H1 (cell line): ENCODE results near the gene MOB2. TPM values are rescaled to one million over a fixed set of nuclear protein-coding genes. Genes with fewer than 3 reads are reported as not detected.

ENCODE experiments used
- CTCF ChIA-PET: fragments of 300-600 bp; sonication (Branson Sonifier 250); formaldehyde crosslinking; loops from one replicate; lab custom pipeline; 2021; ENCODE audit not compliant: partially characterized antibody; lab: Charles Lee
- POLR2A ChIA-PET: fragments of 300-600 bp; sonication (Branson Sonifier 250); formaldehyde crosslinking; loops from one replicate; lab custom pipeline; 2021; ENCODE audit warnings: inconsistent platforms; ENCODE audit not compliant: partially characterized antibody; lab: Charles Lee
- DNase-seq, 2 experiments: peaks; one replicate each; pipeline versions ENCODE4 v3.0.0 to v3.0.0-alpha.2; 2010 to 2022; ENCODE audit warnings: low spot score in 2 of 2, low read depth in 1 of 2, mixed read lengths in 1 of 2
- FAIRE-seq: peaks from 2 replicates; lab custom pipeline; 2011; peaks lifted over from hg19 to GRCh38; lab: Jason Lieb, UNC
- H2AFZ ChIP-seq: 2 replicates; pipeline ENCODE4 v1.8.1; 2012; ENCODE audit warnings: low read length, inconsistent platforms
- H2AK5ac ChIP-seq: 2 replicates; pipeline ENCODE4 v1.6.1; 2013; ENCODE audit warnings: low read depth, low read length
- H2BK120ac ChIP-seq: replicated peaks from 2 replicates; pipeline ENCODE3; 2013; ENCODE audit warnings: low read depth, low read length, inconsistent platforms
- H2BK12ac ChIP-seq: 2 replicates; pipeline ENCODE4 v1.6.1; 2013; ENCODE audit warnings: low read depth, low read length
- H2BK15ac ChIP-seq: 2 replicates; pipeline ENCODE4 v1.6.1; 2013; ENCODE audit warnings: low read length
- H2BK20ac ChIP-seq: 2 replicates; pipeline ENCODE4 v1.6.1; 2013; ENCODE audit warnings: low read length
- H2BK5ac ChIP-seq: 2 replicates; pipeline ENCODE4 v1.6.1; 2013; ENCODE audit warnings: low read depth, low read length
- H3K14ac ChIP-seq: 2 replicates; pipeline ENCODE4 v1.6.1; 2013; ENCODE audit warnings: inconsistent platforms; ENCODE audit not compliant: insufficient read length
- H3K18ac ChIP-seq: 2 replicates; pipeline ENCODE4 v1.6.1; 2013; ENCODE audit warnings: low read length; ENCODE audit errors: extremely low read depth
- H3K23ac ChIP-seq: 2 replicates; pipeline ENCODE4 v1.6.1; 2013; ENCODE audit warnings: inconsistent platforms; ENCODE audit not compliant: insufficient read length
- H3K23me2 ChIP-seq: 2 replicates; pipeline ENCODE4 v1.6.1; 2013; ENCODE audit warnings: low read depth, low read length
- H3K27ac ChIP-seq: 2 replicates; pipeline ENCODE4 v1.6.1; 2011; ENCODE audit warnings: low read depth, low read length, inconsistent platforms
- H3K27me3 ChIP-seq, 4 experiments: replicated peaks in 1 of 4; 1 replicate in 1 of 4; 2 replicates in 3 of 4; pipeline versions ENCODE4 v1.6.1 to v1.8.1; 2011 to 2013; ENCODE audit warnings: low read length in 3 of 4, mild to moderate bottlenecking in 3 of 4, inconsistent platforms in 2 of 4, mixed read lengths in 2 of 4, moderate library complexity in 1 of 4; ENCODE audit not compliant: control insufficient read depth in 3 of 4, insufficient read depth in 3 of 4; ENCODE audit errors: extremely low read depth in 1 of 4
- H3K36me3 ChIP-seq, 4 experiments: 2 replicates each; pipeline versions ENCODE4 v1.6.1 to v1.8.1; 2011 to 2013; ENCODE audit warnings: mild to moderate bottlenecking in 4 of 4, low read length in 3 of 4, moderate library complexity in 2 of 4, control low read depth in 1 of 4, inconsistent platforms in 1 of 4; ENCODE audit not compliant: insufficient read depth in 4 of 4, control insufficient read depth in 2 of 4
- H3K4ac ChIP-seq: replicated peaks from 2 replicates; pipeline ENCODE3; 2013; ENCODE audit warnings: low read length, low read depth, mixed read lengths, inconsistent platforms; ENCODE audit not compliant: insufficient read length
- H3K4me1 ChIP-seq, 4 experiments: replicated peaks in 1 of 4; 1 replicate in 1 of 4; 2 replicates in 3 of 4; pipeline versions ENCODE4 v1.6.1 to v1.8.1; 2011 to 2013; ENCODE audit warnings: low read length in 3 of 4, inconsistent platforms in 2 of 4, mixed read lengths in 1 of 4; ENCODE audit not compliant: insufficient read depth in 4 of 4, control insufficient read depth in 3 of 4
- H3K4me2 ChIP-seq, 2 experiments: 2 replicates each; pipeline versions ENCODE4 v1.6.1 to v1.8.1; 2011 to 2013; ENCODE audit warnings: low read depth in 2 of 2, low read length in 2 of 2, control low read depth in 1 of 2, inconsistent platforms in 1 of 2, mild to moderate bottlenecking in 1 of 2; ENCODE audit not compliant: insufficient read depth in 1 of 2
- H3K4me3 ChIP-seq, 4 experiments: fragments of 200-600, 300-600 bp in 1 of 4; sonication (generic), shearing (Covaris generic), sonication (Bioruptor Twin) in 1 of 4; 2 replicates each; pipeline versions ENCODE4 v1.5.1 to v1.8.1; 2011 to 2016; ENCODE audit warnings: low read length in 4 of 4, low read depth in 3 of 4, control low read depth in 2 of 4, inconsistent platforms in 2 of 4, mild to moderate bottlenecking in 2 of 4, mixed read lengths in 1 of 4, moderate library complexity in 1 of 4; ENCODE audit not compliant: insufficient read depth in 2 of 4; ENCODE audit errors: extremely low read depth in 1 of 4
- H3K56ac ChIP-seq: replicated peaks from 2 replicates; pipeline ENCODE3; 2013; ENCODE audit warnings: low read depth, mild to moderate bottlenecking, mixed read lengths, low read length, inconsistent platforms; ENCODE audit not compliant: insufficient read length
- H3K79me1 ChIP-seq: 2 replicates; pipeline ENCODE4 v1.6.1; 2013; ENCODE audit warnings: low read depth, low read length, control low read depth
- H3K79me2 ChIP-seq, 2 experiments: 2 replicates each; pipeline versions ENCODE4 v1.6.1 to v1.8.1; 2012 to 2013; ENCODE audit warnings: low read length in 2 of 2, mild to moderate bottlenecking in 2 of 2, inconsistent platforms in 1 of 2; ENCODE audit not compliant: insufficient read depth in 2 of 2, control insufficient read depth in 1 of 2
- H3K9ac ChIP-seq, 4 experiments: replicated peaks in 1 of 4; 1 replicate in 1 of 4; 2 replicates in 3 of 4; pipeline versions ENCODE4 v1.6.1 to v1.8.1; 2011 to 2013; ENCODE audit warnings: low read depth in 3 of 4, low read length in 3 of 4, control low read depth in 2 of 4, mild to moderate bottlenecking in 2 of 4, moderate library complexity in 2 of 4, inconsistent platforms in 1 of 4; ENCODE audit errors: extremely low read depth in 1 of 4
- H3K9me3 ChIP-seq, 2 experiments: 2 replicates each; pipeline versions ENCODE4 v1.6.1 to v1.8.1; 2012 to 2013; ENCODE audit warnings: mild to moderate bottlenecking in 2 of 2, moderate library complexity in 2 of 2, control low read depth in 1 of 2, inconsistent platforms in 1 of 2, low read depth in 1 of 2, low read length in 1 of 2, mixed read lengths in 1 of 2; ENCODE audit not compliant: insufficient read depth in 2 of 2
- H4K20me1 ChIP-seq, 2 experiments: replicated peaks in 1 of 2; 2 replicates each; pipeline versions ENCODE3 to v1.8.1; 2011 to 2013; ENCODE audit warnings: inconsistent platforms in 2 of 2, low read length in 2 of 2, mild to moderate bottlenecking in 1 of 2; ENCODE audit not compliant: insufficient read depth in 2 of 2, control insufficient read depth in 1 of 2
- H4K5ac ChIP-seq: 2 replicates; pipeline ENCODE4 v1.6.1; 2013; ENCODE audit warnings: low read length, low read depth, mixed read lengths, inconsistent platforms; ENCODE audit not compliant: insufficient read length
- H4K8ac ChIP-seq: 2 replicates; pipeline ENCODE4 v1.8.0; 2013; ENCODE audit warnings: mild to moderate bottlenecking, moderate library complexity, low read length, inconsistent platforms; ENCODE audit not compliant: insufficient read depth; ENCODE audit errors: extremely low read depth
- H4K91ac ChIP-seq: replicated peaks from 2 replicates; pipeline ENCODE3; 2013; ENCODE audit warnings: low read length, mixed read lengths, inconsistent platforms; ENCODE audit not compliant: insufficient read length
- BACH1 ChIP-seq: IDR thresholded peaks from 2 replicates; pipeline ENCODE4 v1.6.1; 2012; ENCODE audit warnings: low read length, improper control_type of control experiment
- CBX8 ChIP-seq: fragments of 300-800, 300-1000 bp; sonication (generic); IDR thresholded peaks from 2 replicates; pipeline ENCODE4 v1.7.1; 2016; ENCODE audit warnings: low read depth, low read length, borderline replicate concordance
- CHD1 ChIP-seq: IDR thresholded peaks from 2 replicates; pipeline ENCODE4 v1.6.1; 2012; ENCODE audit warnings: low read depth, low read length, improper control_type of control experiment
- HDAC2 ChIP-seq, 2 experiments: fragments of 300-600 bp in 1 of 2; sonication (generic) in 1 of 2; IDR thresholded peaks; 2 replicates each; pipeline ENCODE4 v1.6.1; 2011 to 2012; ENCODE audit warnings: low read depth in 2 of 2, low read length in 2 of 2, mild to moderate bottlenecking in 2 of 2, moderate library complexity in 2 of 2, borderline replicate concordance in 1 of 2, inconsistent platforms in 1 of 2
- HDAC6 ChIP-seq: IDR thresholded peaks from one replicate; pipeline ENCODE4 v1.7.1; 2012; ENCODE audit warnings: low read depth, mild to moderate bottlenecking, inconsistent platforms, low read length, moderate library complexity
- MAFK ChIP-seq: IDR thresholded peaks from 2 replicates; pipeline ENCODE4 v1.6.1; 2012; ENCODE audit warnings: low read depth, mild to moderate bottlenecking, improper control_type of control experiment, low read length
- MAX ChIP-seq: IDR thresholded peaks from 2 replicates; pipeline ENCODE4 v1.6.1; 2012; ENCODE audit warnings: inconsistent platforms
- SIN3A ChIP-seq, 2 experiments: IDR thresholded peaks in 1 of 2; conservative IDR thresholded peaks in 1 of 2; 2 replicates each; pipeline ENCODE4 v1.6.1; 2011 to 2012; ENCODE audit warnings: low read length in 2 of 2, improper control_type of control experiment in 1 of 2, low read depth in 1 of 2, mild to moderate bottlenecking in 1 of 2
- SIX5 ChIP-seq: IDR thresholded peaks from 2 replicates; pipeline ENCODE4 v1.6.1; 2011; ENCODE audit warnings: mild to moderate bottlenecking, low read depth, low read length
- SP4 ChIP-seq: IDR thresholded peaks from 2 replicates; pipeline ENCODE4 v1.6.1; 2012; ENCODE audit warnings: low read length, inconsistent platforms
- SRF ChIP-seq: IDR thresholded peaks from 2 replicates; pipeline ENCODE4 v1.6.1; 2011; ENCODE audit warnings: mild to moderate bottlenecking, low read depth, low read length, moderate library complexity
- TBP ChIP-seq: IDR thresholded peaks from 2 replicates; pipeline ENCODE4 v1.6.1; 2011; ENCODE audit warnings: low read depth, low read length, improper control_type of control experiment
- WGBS, 2 experiments: shearing (Covaris generic) in 1 of 2; methylation state at CpG; one replicate each; pipeline versions ENCODE4 v1.1.6 to v1.1.7; 2013 to 2015; ENCODE audit warnings: low lambda C conversion rate in 2 of 2, mixed read lengths in 2 of 2, inconsistent platforms in 1 of 2, low coverage in 1 of 2, missing lambda C conversion rate in 1 of 2; ENCODE audit not compliant: insufficient replicate concordance in 2 of 2, insufficient coverage in 1 of 2, insufficient read length in 1 of 2; ENCODE audit errors: extremely low coverage in 1 of 2, missing lambda C conversion rate in 1 of 2; 5-methylcytosine and 5-hydroxymethylcytosine counted together
- polyA plus RNA-seq, 7 experiments: library from polyadenylated mRNA; depleted of rRNA in 3 of 7; stranded (reverse) in 5 of 7; unstranded in 2 of 7; fragments of >200 nt in 5 of 7; fragments of 200-250 nt in 2 of 7; gene quantifications; 1 replicate in 5 of 7; 2 replicates in 1 of 7; 4 replicates in 1 of 7; pipeline versions ENCODE4 v1.2.1 to v1.2.3, GENCODE V29; 2011 to 2013; ENCODE audit warnings: missing spikeins in 2 of 7, mixed read lengths in 2 of 7
- total RNA-seq: library from RNA; stranded (reverse); fragmentation: NEBNext Ultra II Directional; extraction: Animal tissue kit (Norgen Biotek cat#: 25700); gene quantifications from 2 replicates; pipeline ENCODE4 v1.2.1, GENCODE V29; 2021

The MOB2 gene
- total and polyA plus RNA-seq, 2 of the 8 experiments (the other 6 are each of a cell fraction or from before 2014, with no cell fraction given), result 18.6 to 28.2 TPM

- no peak overlapping the region for H2AK5ac ChIP-seq
- CTCF ChIA-PET, result interaction anchor here (0.9 to 3.3 kb wide), 4 partner anchors 11 to 63 kb away, joined by 3 to 17 read pairs (median 8); no protein-coding TSS in a partner anchor
- H2BK15ac ChIP-seq, result no peak overlapping the region
- TF ChIP-seq CHD1, result no peak
- TF ChIP-seq TBP, result no peak
- no peak for TF ChIP-seq SIX5
- TF ChIP-seq BACH1, result no peak
- TF ChIP-seq CBX8, result no peak
- no peak for TF ChIP-seq MAFK
- no peak for TF ChIP-seq HDAC6
- no peak for TF ChIP-seq SP4
- TF ChIP-seq SRF, result no peak
- no peak for TF ChIP-seq HDAC2 (IDR thresholded peaks at IDR 0.05; ENCODE audit: borderline replicate concordance in 1 of 2, low read depth in 2 of 2, low read length in 2 of 2)
- TF ChIP-seq SIN3A (conservative IDR thresholded peaks at IDR 0.05 in 1 of 2, IDR thresholded peaks at IDR 0.05 in 1 of 2; ENCODE audit: low read depth in 1 of 2, low read length in 2 of 2), result no peak
- no peak for TF ChIP-seq MAX
Measured at GRCh38 chr11:1455032-1455762, 31.4 kb downstream of the MOB2 start.

More at GRCh38 chr11:1455032-1455762, 31.4 kb downstream of the MOB2 start:
- H2BK20ac ChIP-seq, result no peak overlapping the region
- no peak overlapping the region for H2AFZ ChIP-seq
- no peaks in the 10 kb centered on the region for H3K9me3 ChIP-seq
- DNase-seq, result no peak
- H3K4me2 ChIP-seq, result no peak overlapping the region
- H3K23ac ChIP-seq, result no peak overlapping the region
- H3K27me3 ChIP-seq, result no peaks in the 10 kb centered on the region
- 94% methylated on average over 18 of the region's 24 CpGs; no CpG with 5 or more reads in 1 of the 2 experiments for WGBS, 2 experiments
- no peak overlapping the region for H3K9ac ChIP-seq
- H2BK12ac ChIP-seq, result no peak overlapping the region
- no peak overlapping the region for H3K56ac ChIP-seq
- no peak overlapping the region for H4K91ac ChIP-seq
- H3K79me2 ChIP-seq, result no peaks in the 10 kb centered on the region
- no peak overlapping the region for H3K18ac ChIP-seq
- peak overlapping the region; percentile 68; the same call in 1 of the 2 replicates for H4K8ac ChIP-seq
- FAIRE-seq, result no peak
- H3K36me3 ChIP-seq, result peaks cover 0 to 11% (median 6%) of the 10 kb centered on the region in 4 experiments; a peak in 4 of 8 replicates
- peaks cover 5% of the 10 kb centered on the region; the same call in 1 of the 2 replicates for H3K79me1 ChIP-seq
- H3K4me3 ChIP-seq, result no peak overlapping the region
- no peak overlapping the region for H2BK120ac ChIP-seq
- H4K20me1 ChIP-seq, result peaks cover 0 to 15% of the 10 kb centered on the region in 2 experiments
- no peak overlapping the region for H2BK5ac ChIP-seq
- H3K4me1 ChIP-seq, result peaks cover 0 to 6% (median 2%) of the 10 kb centered on the region in 4 experiments; a peak in 1 of 7 replicates
- H3K4ac ChIP-seq, result no peak overlapping the region
- no peak overlapping the region for H3K14ac ChIP-seq
- POLR2A ChIA-PET, result interaction anchor here (1.5 kb wide), 1 partner anchor 11 kb away, joined by 7 read pairs; no protein-coding TSS in a partner anchor
- H4K5ac ChIP-seq, result no peak overlapping the region
- H3K27ac ChIP-seq, result no peak overlapping the region
- H3K23me2 ChIP-seq, result no peaks in the 10 kb centered on the region
